T-cell (primary cell): ENCODE results near the gene GRIN2A. TPM values are rescaled to one million over a fixed set of nuclear protein-coding genes. Genes with fewer than 3 reads are reported as not detected.

Experiments used
- ATAC-seq, 4 experiments: fragments of 200-7000 bp in 3 of 4; fragments of 150-1000 bp in 1 of 4; cut with Tn5 transposase; replicated peaks in 1 of 4; 1 replicate in 3 of 4; 2 replicates in 1 of 4; pipeline ENCODE4 v1.10.0; 2021; ENCODE audit warnings: moderate library complexity in 3 of 4, mild to moderate bottlenecking in 2 of 4, moderate number of reproducible peaks in 1 of 4
- CTCF ChIA-PET, 2 donors: fragments of 300-600 bp; sonication (Branson Sonifier 250); formaldehyde crosslinking; loops; one replicate each; lab custom pipeline; 2022; ENCODE audit warnings: antibody characterized with exemption in 2 of 2; lab: Charles Lee
- POLR2A ChIA-PET, 2 donors: fragments of 300-600 bp; sonication (Branson Sonifier 250); formaldehyde crosslinking; loops; one replicate each; lab custom pipeline; 2022; ENCODE audit warnings: antibody characterized with exemption in 2 of 2; lab: Charles Lee
- DNase-seq, 35 experiments: peaks; one replicate each; pipeline versions ENCODE4 v3.0.0 to v3.0.0-alpha.2; 2013 to 2023
- H3K27ac ChIP-seq: one replicate; pipeline ENCODE4 v1.5.1; 2013; ENCODE audit warnings: low read length
- H3K27me3 ChIP-seq, 2 experiments: replicated peaks in 1 of 2; 1 replicate in 1 of 2; 2 replicates in 1 of 2; pipeline versions ENCODE4 v1.6.1 to v1.7.0; 2013; ENCODE audit warnings: low read length in 1 of 2, mixed read lengths in 1 of 2; ENCODE audit not compliant: control insufficient read depth in 2 of 2, insufficient read depth in 2 of 2; ENCODE audit errors: extremely low read depth in 1 of 2
- H3K36me3 ChIP-seq, 2 donors: 1 replicate in 1 of 2; 2 replicates in 1 of 2; pipeline versions ENCODE4 v1.6.1 to v1.7.0; 2013; ENCODE audit warnings: low read length in 1 of 2; ENCODE audit not compliant: control insufficient read depth in 2 of 2, insufficient read depth in 1 of 2; ENCODE audit errors: extremely low read depth in 1 of 2
- H3K4me1 ChIP-seq, 2 experiments: 1 replicate in 1 of 2; 2 replicates in 1 of 2; pipeline versions ENCODE4 v1.6.1 to v1.7.0; 2013; ENCODE audit warnings: low read length in 2 of 2, mixed read lengths in 1 of 2; ENCODE audit not compliant: insufficient read depth in 2 of 2, control insufficient read depth in 1 of 2; ENCODE audit errors: extremely low read depth in 1 of 2
- H3K4me3 ChIP-seq, 2 donors: 1 replicate in 1 of 2; 2 replicates in 1 of 2; pipeline versions ENCODE4 v1.5.1 to v1.7.0; 2013; ENCODE audit warnings: mild to moderate bottlenecking in 2 of 2, low read length in 1 of 2, moderate library complexity in 1 of 2; ENCODE audit not compliant: control insufficient read depth in 1 of 2; ENCODE audit errors: extremely low read depth in 1 of 2
- H3K9me3 ChIP-seq: 2 replicates; pipeline ENCODE4 v1.7.0; 2013
- H3K27ac Mint-ChIP-seq, 2 donors: one replicate each; pipeline ENCODE4 v1.8.0; 2020 to 2021; ENCODE audit warnings: mild to moderate bottlenecking in 2 of 2, mixed read lengths in 2 of 2
- H3K27me3 Mint-ChIP-seq, 2 donors: one replicate each; pipeline ENCODE4 v1.8.0; 2021 to 2022; ENCODE audit warnings: mixed read lengths in 2 of 2
- H3K36me3 Mint-ChIP-seq: one replicate; pipeline ENCODE4 v1.8.0; 2021; ENCODE audit warnings: mixed read lengths
- H3K4me1 Mint-ChIP-seq, 3 donors: one replicate each; pipeline ENCODE4 v1.8.0; 2020 to 2022; ENCODE audit warnings: mixed read lengths in 3 of 3, mild to moderate bottlenecking in 1 of 3
- H3K4me3 Mint-ChIP-seq, 3 donors: one replicate each; pipeline ENCODE4 v1.8.0; 2020 to 2022; ENCODE audit warnings: mild to moderate bottlenecking in 3 of 3, mixed read lengths in 3 of 3, moderate library complexity in 3 of 3
- H3K9me3 Mint-ChIP-seq, 3 donors: one replicate each; pipeline ENCODE4 v1.8.0; 2020 to 2022; ENCODE audit warnings: mixed read lengths in 3 of 3
- WGBS: methylation state at CpG from one replicate; pipeline ENCODE4 v1.1.5; 2013; ENCODE audit warnings: missing lambda C conversion rate; ENCODE audit not compliant: insufficient coverage; 5-methylcytosine and 5-hydroxymethylcytosine counted together
- total RNA-seq, 35 experiments: library from RNA in 6 of 35; stranded (reverse) in 6 of 35; fragments of 120-200 nt in 1 of 35; gene quantifications; one replicate each; pipeline versions ENCODE4 v1.2.1 to v1.2.4 and lab custom pipeline; 2013 to 2026

The GRIN2A gene
- total RNA-seq, 5 donors from 2014 or later (not counting 1 experiment from before 2014, with no cell fraction given): 0.03 TPM; not detected in 4

- WGBS: no CpG with 5 or more reads among the region's 4 CpGs
- Mint-ChIP-seq H3K9me3 (no peaks in the 10 kb centered on the region), H3K4me3 (no peak overlapping the region), H3K27ac (no peak overlapping the region), H3K4me1 (peaks cover 0 to 3% (median 0%) of the 10 kb centered on the region in 3 donors), H3K27me3 (peaks cover 22 to 28% of the 10 kb centered on the region in 2 donors), H3K36me3 (no peaks in the 10 kb centered on the region)
- no peak for DNase-seq
- ChIA-PET CTCF (no interaction called here), POLR2A (no interaction called here)
- Histone ChIP-seq H3K4me3 (no peak overlapping the region), H3K36me3 (no peaks in the 10 kb centered on the region), H3K9me3 (no peaks in the 10 kb centered on the region), H3K27me3 (peaks cover 0 to 16% of the 10 kb centered on the region in 2 experiments), H3K27ac (no peak overlapping the region), H3K4me1 (no peaks in the 10 kb centered on the region)
- no peak for ATAC-seq
Measured at GRCh38 chr16:10224850-10225249, 42.6 kb upstream of the GRIN2A start.

- Mint-ChIP-seq H3K4me1 (no peaks in the 10 kb centered on the region), H3K9me3 (no peaks in the 10 kb centered on the region), H3K27me3 (peaks cover 18 to 25% of the 10 kb centered on the region in 2 donors), H3K4me3 (no peak overlapping the region), H3K27ac (no peak overlapping the region), H3K36me3 (no peaks in the 10 kb centered on the region)
- Histone ChIP-seq H3K27ac (no peak overlapping the region), H3K9me3 (no peaks in the 10 kb centered on the region), H3K4me1 (no peaks in the 10 kb centered on the region), H3K36me3 (no peaks in the 10 kb centered on the region), H3K27me3 (peaks cover 0 to 16% of the 10 kb centered on the region in 2 experiments), H3K4me3 (no peak overlapping the region)
- DNase-seq (no peak), ATAC-seq (no peak)
- CTCF ChIA-PET: no interaction called here
- POLR2A ChIA-PET: no interaction called here
- WGBS: 6% methylated on average over 3 of the region's 3 CpGs
Measured at GRCh38 chr16:10220942-10221341, 38.7 kb upstream of the GRIN2A start.

- Mint-ChIP-seq H3K4me3 (no peak overlapping the region), H3K9me3 (no peaks in the 10 kb centered on the region), H3K4me1 (no peaks in the 10 kb centered on the region), H3K27ac (no peak overlapping the region), H3K27me3 (peaks cover 16 to 19% of the 10 kb centered on the region in 2 donors), H3K36me3 (no peaks in the 10 kb centered on the region)
- Histone ChIP-seq H3K27me3 (peaks cover 0 to 18% of the 10 kb centered on the region in 2 experiments), H3K4me3 (no peak overlapping the region), H3K36me3 (no peaks in the 10 kb centered on the region), H3K9me3 (no peaks in the 10 kb centered on the region), H3K4me1 (no peaks in the 10 kb centered on the region), H3K27ac (no peak overlapping the region)
- ChIA-PET POLR2A (no interaction called here), CTCF (no interaction called here)
- ATAC-seq (no peak), DNase-seq (no peak)
- WGBS: 17% methylated on average over 1 of the region's 4 CpGs
Measured at GRCh38 chr16:10219742-10220141, 37.5 kb upstream of the GRIN2A start.

GRCh38 chr16:10218490-10219206, 36.4 kb upstream of the GRIN2A start:
- H3K27ac Mint-ChIP-seq: no peak overlapping the region
- H3K27me3 ChIP-seq: peaks cover 0 to 14% of the 10 kb centered on the region in 2 experiments
- H3K27ac ChIP-seq: no peak overlapping the region
- H3K4me3 Mint-ChIP-seq: no peak overlapping the region
- H3K27me3 Mint-ChIP-seq: peaks cover 14 to 19% of the 10 kb centered on the region in 2 donors
- H3K4me1 ChIP-seq: no peaks in the 10 kb centered on the region
- no peaks in the 10 kb centered on the region for H3K4me1 Mint-ChIP-seq
- POLR2A ChIA-PET: no interaction called here
- CTCF ChIA-PET: no interaction called here
- H3K9me3 ChIP-seq: no peaks in the 10 kb centered on the region
- H3K36me3 ChIP-seq: no peaks in the 10 kb centered on the region
- DNase-seq (no peak), ATAC-seq (no peak)
- 66% methylated on average over 3 of the region's 15 CpGs for WGBS
- H3K36me3 Mint-ChIP-seq: no peaks in the 10 kb centered on the region
- H3K9me3 Mint-ChIP-seq: no peaks in the 10 kb centered on the region
- H3K4me3 ChIP-seq: no peak overlapping the region

DNA sequence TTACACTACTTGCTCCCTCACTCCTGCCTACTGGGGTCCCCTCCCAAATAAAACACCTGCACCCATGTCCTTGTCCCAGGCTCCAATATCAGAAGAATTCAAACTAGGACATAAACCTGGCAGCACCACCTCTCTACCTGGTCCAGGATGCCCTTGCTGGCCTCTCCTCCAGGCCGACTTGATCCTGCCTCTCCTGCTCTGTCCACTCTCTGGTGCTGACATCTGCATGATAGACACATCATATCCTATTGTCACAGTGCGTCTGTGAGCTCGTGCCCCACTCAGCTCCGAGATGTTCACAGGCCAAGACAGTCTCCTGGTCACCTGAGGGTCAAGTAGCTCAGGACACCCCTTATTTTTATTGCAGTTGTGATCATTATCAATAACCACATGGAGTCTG, 31.5 kb upstream of the GRIN2A start:
- CTCF ChIA-PET: no interaction called here
- POLR2A ChIA-PET: no interaction called here
- H3K9me3 Mint-ChIP-seq: no peaks in the 10 kb centered on the region

GRCh38 chr16:10210944-10211343, 28.7 kb upstream of the GRIN2A start:
- ATAC-seq: no peak
- Mint-ChIP-seq H3K36me3 (no peaks in the 10 kb centered on the region), H3K27ac (no peak overlapping the region), H3K27me3 (peaks cover 19 to 22% of the 10 kb centered on the region in 2 donors), H3K9me3 (peaks cover 0 to 3% (median 0%) of the 10 kb centered on the region in 3 donors), H3K4me1 (no peaks in the 10 kb centered on the region), H3K4me3 (no peak overlapping the region)
- Histone ChIP-seq H3K9me3 (no peaks in the 10 kb centered on the region), H3K4me3 (no peak overlapping the region), H3K36me3 (no peaks in the 10 kb centered on the region), H3K27ac (no peak overlapping the region), H3K4me1 (no peaks in the 10 kb centered on the region), H3K27me3 (peaks cover 0 to 28% of the 10 kb centered on the region in 2 experiments)
- no peak for DNase-seq
- 94% methylated on average over 3 of the region's 6 CpGs for WGBS
- ChIA-PET POLR2A (no interaction called here), CTCF (no interaction called here)

More for the DNA sequence above, 31.5 kb upstream of the GRIN2A start:
- no peak overlapping the region for H3K4me3 Mint-ChIP-seq
- H3K4me1 Mint-ChIP-seq: no peaks in the 10 kb centered on the region
- no peak overlapping the region for H3K27ac Mint-ChIP-seq
- no peak for DNase-seq
- Histone ChIP-seq H3K27ac (no peak overlapping the region), H3K4me3 (no peak overlapping the region), H3K4me1 (no peaks in the 10 kb centered on the region), H3K9me3 (no peaks in the 10 kb centered on the region), H3K36me3 (no peaks in the 10 kb centered on the region), H3K27me3 (peaks cover 0 to 28% of the 10 kb centered on the region in 2 experiments)
- 82% methylated on average over 3 of the region's 4 CpGs for WGBS
- H3K36me3 Mint-ChIP-seq: no peaks in the 10 kb centered on the region
- H3K27me3 Mint-ChIP-seq: peaks cover 19 to 31% of the 10 kb centered on the region in 2 donors
- ATAC-seq: no peak
